ENCODE data around the gene COA5. TPM values are rescaled to one million over a fixed set of nuclear protein-coding genes. Genes with fewer than 3 reads are reported as not detected.

COA5 gene
- polyA plus RNA-seq, 1 of the 3 experiments (the other 2 are of a cell fraction): 40.3 TPM

GRCh38 chr2:98579926-98580325 lies 28.4 kb downstream of the COA5 start:
- Histone ChIP-seq H3K79me2 (ENCODE audit: insufficient read depth) (no peaks in the 10 kb centered on the region), H3K36me3 (replicated peaks in 1 of 2; ENCODE audit: control insufficient read depth in 1 of 2, insufficient read depth in 2 of 2, low read length in 1 of 2) (peaks cover 0 to 34% of the 10 kb centered on the region in 2 experiments), H3K9ac (no peak overlapping the region), H4K20me1 (ENCODE audit: insufficient read depth) (no peaks in the 10 kb centered on the region), H3K4me2 (no peak overlapping the region), H3K9me3 (no peaks in the 10 kb centered on the region), H3K4me1 (ENCODE audit: control insufficient read depth in 1 of 2, insufficient read depth in 2 of 2, low read depth in 1 of 2, low read length in 1 of 2) (peaks cover 0 to 2% of the 10 kb centered on the region in 2 experiments; a peak in 1 of 4 replicates), H3K4me3 (ENCODE audit: low read depth in 2 of 2, low read length in 1 of 2) (no peak overlapping the region), H3K9me2 (no peaks in the 10 kb centered on the region), H3K27me3 (ENCODE audit: insufficient read depth) (no peaks in the 10 kb centered on the region), H2AFZ (ENCODE audit: low read depth) (no peak overlapping the region), H3F3A (replicated peaks; ENCODE audit: insufficient read depth) (peaks cover 4% of the 10 kb centered on the region), H3K27ac (ENCODE audit: low read depth in 2 of 2, low read length in 1 of 2) (no peak overlapping the region)
- no peak for DNase-seq
- POLR2A ChIA-PET: no interaction called here
- CTCF ChIA-PET: interaction anchor here (1.4 to 2.2 kb wide), 3 partner anchors 10 to 167 kb away, joined by 5 to 10 read pairs (median 8); no protein-coding TSS in a partner anchor
- TF ChIP-seq TEAD4 (IDR thresholded peaks at IDR 0.05; ENCODE audit: borderline replicate concordance, insufficient read depth): no peak
- TF ChIP-seq FOXJ3 (CRISPR knock-in tag; IDR thresholded peaks at IDR 0.05): no peak
- no peak for TF ChIP-seq TAF1 (IDR thresholded peaks at IDR 0.05; ENCODE audit: borderline replicate concordance, low read depth, low read length)
- no peak for TF ChIP-seq RAD21 (IDR thresholded peaks at IDR 0.05; ENCODE audit: low read length)
- TF ChIP-seq NRF1 (IDR thresholded peaks at IDR 0.05; ENCODE audit: low read depth, low read length): no peak
- TF ChIP-seq SMC3 (IDR thresholded peaks at IDR 0.05; ENCODE audit: low read depth, low read length): no peak
- no peak for TF ChIP-seq IRF3 (IDR thresholded peaks at IDR 0.05; ENCODE audit: low read depth, low read length)
- TF ChIP-seq RCOR1 (IDR thresholded peaks at IDR 0.05; ENCODE audit: low read length): no peak
- TF ChIP-seq GABPA (IDR thresholded peaks at IDR 0.05; ENCODE audit: low read depth): no peak
- TF ChIP-seq PBX3 (IDR thresholded peaks at IDR 0.05): no peak
- TF ChIP-seq MAX (IDR thresholded peaks at IDR 0.05; ENCODE audit: low read depth): no peak
- no peak for TF ChIP-seq USF2 (IDR thresholded peaks at IDR 0.05; ENCODE audit: borderline replicate concordance, low read depth, low read length)
- TF ChIP-seq FOXM1 (IDR thresholded peaks at IDR 0.05; ENCODE audit: low read depth): no peak
- no peak for TF ChIP-seq JUND (IDR thresholded peaks at IDR 0.05)
- TF ChIP-seq REST (IDR thresholded peaks at IDR 0.05; ENCODE audit: low read depth, low read length): no peak
- no peak for TF ChIP-seq EZH2phosphoT487 (IDR thresholded peaks at IDR 0.05; ENCODE audit: borderline replicate concordance, low read depth)
- TF ChIP-seq USF1 (IDR thresholded peaks at IDR 0.05; ENCODE audit: borderline replicate concordance, low read depth): no peak
- no peak for TF ChIP-seq GATA2 (CRISPR knock-in tag; IDR thresholded peaks at IDR 0.05)
- TF ChIP-seq MEF2A (IDR thresholded peaks at IDR 0.05; ENCODE audit: borderline replicate concordance, low read depth): no peak
- TF ChIP-seq RFX5 (IDR thresholded peaks at IDR 0.05; ENCODE audit: low read length): no peak
- WGBS (ENCODE audit: low lambda C conversion rate): 81% methylated on average over 6 of the region's 7 CpGs
